Breast epithelium (tissue), 3 donors: ENCODE results near the gene LHPP.

Experiments used
- CTCF ChIP-seq, 3 donors: fragments of 450-650 bp; IDR thresholded peaks; one replicate each; pipeline ENCODE4 v1.5.1; 2016 to 2017; ENCODE audit warnings: antibody characterized with exemption in 3 of 3, mild to moderate bottlenecking in 3 of 3, moderate library complexity in 3 of 3
- POLR2A ChIP-seq: fragments of 450-650 bp; IDR thresholded peaks from one replicate; pipeline ENCODE4 v1.6.1; 2016; ENCODE audit warnings: antibody characterized with exemption, mild to moderate bottlenecking, moderate library complexity
- POLR2AphosphoS5 ChIP-seq, 3 donors: sonication (generic); formaldehyde crosslinking; IDR thresholded peaks; one replicate each; pipeline ENCODE4 v1.6.1; 2017; ENCODE audit warnings: antibody characterized with exemption in 3 of 3

GRCh38 chr10:124601016-124601415, 139.4 kb downstream of the LHPP start:
- TF ChIP-seq CTCF (IDR thresholded peaks at IDR 0.05) (no peak), POLR2AphosphoS5 (IDR thresholded peaks at IDR 0.05) (no peak), POLR2A (no peak)
